ENCODE data around the gene ERCC3.
"Not testable (repeated sequence)": the region's sequence is repeated elsewhere in the genome, so short reads cannot be mapped to it uniquely, and the experiment has no call there.

ERCC3 gene

GRCh38 chr2:127225186-127225960 is 68.6 kb downstream of the ERCC3 start:
- DNase-seq (ENCODE audit: low spot score), result no peak

DNA sequence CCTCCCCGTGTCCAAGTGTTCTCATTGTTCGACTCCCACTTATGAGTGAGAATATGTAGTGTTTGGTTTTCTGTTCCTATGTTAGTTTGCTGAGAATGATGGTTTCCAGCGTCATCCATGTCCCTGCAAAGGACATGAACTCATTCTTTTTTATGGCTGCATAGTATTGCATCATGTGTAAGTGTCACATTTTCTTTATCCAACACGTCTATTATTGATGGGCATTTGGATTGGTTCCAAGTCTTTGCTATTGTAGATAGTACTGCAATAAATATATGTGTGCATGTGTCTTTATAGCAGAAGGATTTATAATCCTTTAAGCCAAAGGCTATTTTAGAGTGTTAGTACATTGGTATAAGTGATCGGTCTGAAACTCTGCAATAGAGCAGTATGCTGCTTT is 69.8 kb downstream of the ERCC3 start:
- DNase-seq (ENCODE audit: low spot score), result not testable (repeated sequence)

- DNase-seq (ENCODE audit: low spot score), result no peak
Observed at GRCh38 chr2:127220768-127221527, 73.0 kb downstream of the ERCC3 start.

GRCh38 chr2:127220102-127220767 is 73.7 kb downstream of the ERCC3 start, which contains the start of gene CYP27C1:
CYP27C1 (minus strand) TSS chr2:127220299; CDS start chr2:127220270, 29 bp downstream.
- DNase-seq (ENCODE audit: low spot score), result no peak

DNA sequence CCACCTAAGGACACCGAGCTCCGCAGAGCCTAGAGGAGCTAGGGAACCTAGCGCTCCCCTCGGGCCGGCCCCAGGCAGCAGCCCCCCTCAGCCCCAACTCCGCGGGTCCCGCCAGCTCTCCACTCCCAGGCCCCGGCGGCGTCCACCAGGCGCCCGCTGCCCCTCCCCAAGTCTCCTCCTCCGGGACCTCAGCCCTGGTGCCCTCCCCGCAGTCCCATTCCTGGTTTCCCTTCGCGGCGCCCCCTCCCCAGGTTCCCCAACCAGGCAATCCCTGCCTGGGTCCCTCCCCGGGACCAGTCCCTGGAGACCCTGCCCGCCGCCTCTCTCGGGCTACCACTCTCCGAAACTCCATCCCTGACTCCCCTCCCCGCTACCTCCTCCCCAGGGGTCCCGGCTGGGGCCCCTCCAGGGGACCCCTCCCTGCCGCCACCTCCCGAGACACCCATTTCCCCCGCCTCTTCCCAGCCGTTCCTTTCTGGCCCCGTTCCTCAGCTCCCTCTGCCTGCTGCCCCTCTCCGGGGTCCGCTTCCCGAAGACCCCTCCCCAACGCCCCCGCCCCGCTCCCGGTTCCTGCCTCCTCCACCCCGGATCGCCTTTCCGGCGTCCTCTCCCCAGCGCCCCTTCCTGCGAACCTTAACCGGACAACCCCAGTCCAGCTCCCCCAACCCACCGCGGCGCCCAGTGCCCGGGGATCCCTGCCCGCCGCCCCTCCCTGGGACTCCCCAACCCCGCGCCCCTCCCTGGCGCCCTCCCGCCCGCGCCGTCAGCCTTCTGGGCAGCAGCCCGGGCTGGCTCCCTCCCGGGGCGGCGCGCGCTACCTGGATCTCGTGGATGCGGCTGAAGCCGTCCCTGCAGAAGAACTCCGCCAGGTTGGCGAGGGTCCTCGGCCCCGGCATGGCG is 74.5 kb downstream of the ERCC3 start:
- DNase-seq (ENCODE audit: low spot score), result no peak

DNA sequence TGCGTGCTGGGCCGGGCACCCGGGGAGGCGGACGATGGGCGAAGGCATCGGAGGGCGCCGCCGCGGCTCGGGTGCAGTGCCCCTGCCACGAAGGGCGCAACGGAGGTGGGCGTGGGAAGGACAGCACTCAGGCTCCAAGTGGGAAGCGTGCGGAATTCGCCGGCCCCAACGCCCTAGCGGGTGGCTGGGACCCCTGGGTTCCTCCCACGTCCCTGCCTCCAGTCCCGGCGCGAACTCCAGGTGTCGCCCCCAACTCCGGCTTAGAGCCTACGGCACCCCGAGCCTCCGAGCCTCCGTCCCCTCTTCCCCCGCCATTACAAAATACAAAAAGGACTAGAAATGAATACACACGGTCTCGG is 75.2 kb downstream of the ERCC3 start:
- DNase-seq (ENCODE audit: low spot score), result no peak

- DNase-seq (ENCODE audit: low spot score), result no peak
Observed at GRCh38 chr2:127217470-127218325, 76.2 kb downstream of the ERCC3 start.

DNA sequence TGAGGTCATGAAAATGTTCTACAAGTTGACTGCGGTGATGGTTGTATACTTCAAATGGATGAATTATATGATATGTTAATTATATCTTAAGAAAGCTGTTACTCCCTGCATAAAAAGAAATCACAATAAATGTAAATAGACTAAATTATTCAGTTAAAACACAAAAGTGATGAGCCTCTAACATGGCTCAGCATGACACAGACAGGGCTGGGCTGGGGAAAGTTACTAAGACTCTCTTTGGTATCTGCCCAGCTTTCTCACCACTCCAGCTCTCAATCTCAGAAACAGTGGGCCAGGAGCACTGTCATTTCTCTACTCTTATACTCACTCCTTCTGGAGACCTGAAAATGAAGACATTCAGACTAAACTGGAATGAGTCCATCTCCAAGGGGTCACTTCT is 77.4 kb downstream of the ERCC3 start:
- DNase-seq (ENCODE audit: low spot score), result no peak

DNA sequence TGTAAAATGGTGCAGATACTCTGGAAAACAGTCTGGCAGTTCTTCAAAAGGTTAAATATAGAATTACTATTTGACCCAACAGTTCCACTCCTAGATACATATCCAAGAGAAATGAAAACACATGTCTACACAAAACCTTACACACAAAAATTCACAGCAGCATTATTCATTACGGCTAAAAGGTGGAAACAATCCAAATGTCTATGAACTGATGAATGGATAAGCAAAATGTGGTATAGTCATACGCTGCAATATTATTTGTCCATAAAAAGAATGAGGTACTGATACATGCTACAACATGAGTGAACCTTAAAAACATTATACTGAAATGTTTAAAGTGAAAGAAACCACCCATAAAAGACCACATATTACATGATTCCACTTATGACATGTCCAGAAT is 77.8 kb downstream of the ERCC3 start:
- DNase-seq (ENCODE audit: low spot score), result no peak

GRCh38 chr2:127214201-127214600 is 79.7 kb downstream of the ERCC3 start:
- not testable (repeated sequence) for DNase-seq (ENCODE audit: low spot score)

DNA sequence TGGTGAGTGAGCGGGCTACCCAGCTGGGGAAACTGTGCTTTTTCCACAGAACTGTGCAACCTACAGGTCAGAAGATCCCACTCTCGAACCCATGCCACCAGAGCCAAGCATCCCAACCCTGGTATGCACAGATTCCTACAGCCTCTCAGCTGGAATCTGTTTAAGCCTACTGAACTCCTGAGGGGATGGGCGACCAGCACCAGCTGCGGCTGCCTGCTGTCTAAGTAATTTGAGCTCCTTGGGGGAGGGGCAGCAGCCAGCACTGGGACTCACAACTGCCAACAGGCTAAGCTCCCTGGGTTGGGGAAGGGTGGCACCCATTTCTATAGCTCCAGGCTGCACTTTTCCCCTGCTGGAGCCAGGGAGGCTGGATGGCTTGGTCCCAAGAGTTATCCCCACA is 85.6 kb downstream of the ERCC3 start:
- DNase-seq (ENCODE audit: low spot score), result no peak
